ENCODE measurements around the gene GPBP1L1. TPM values are rescaled to one million over a fixed set of nuclear protein-coding genes. Genes with fewer than 3 reads are reported as not detected.
"Not testable (repeated sequence)": the region's sequence is repeated elsewhere in the genome, so short reads cannot be mapped to it uniquely, and the experiment has no call there.

The GPBP1L1 gene, protein sequence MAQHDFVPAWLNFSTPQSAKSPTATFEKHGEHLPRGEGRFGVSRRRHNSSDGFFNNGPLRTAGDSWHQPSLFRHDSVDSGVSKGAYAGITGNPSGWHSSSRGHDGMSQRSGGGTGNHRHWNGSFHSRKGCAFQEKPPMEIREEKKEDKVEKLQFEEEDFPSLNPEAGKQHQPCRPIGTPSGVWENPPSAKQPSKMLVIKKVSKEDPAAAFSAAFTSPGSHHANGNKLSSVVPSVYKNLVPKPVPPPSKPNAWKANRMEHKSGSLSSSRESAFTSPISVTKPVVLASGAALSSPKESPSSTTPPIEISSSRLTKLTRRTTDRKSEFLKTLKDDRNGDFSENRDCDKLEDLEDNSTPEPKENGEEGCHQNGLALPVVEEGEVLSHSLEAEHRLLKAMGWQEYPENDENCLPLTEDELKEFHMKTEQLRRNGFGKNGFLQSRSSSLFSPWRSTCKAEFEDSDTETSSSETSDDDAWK
- total RNA-seq (10 to 100 TPM; 50.9 to 84.3 (median 55.8) TPM), polyA plus RNA-seq (10 to 100 TPM; 21.9 to 41.7 TPM)

DNA sequence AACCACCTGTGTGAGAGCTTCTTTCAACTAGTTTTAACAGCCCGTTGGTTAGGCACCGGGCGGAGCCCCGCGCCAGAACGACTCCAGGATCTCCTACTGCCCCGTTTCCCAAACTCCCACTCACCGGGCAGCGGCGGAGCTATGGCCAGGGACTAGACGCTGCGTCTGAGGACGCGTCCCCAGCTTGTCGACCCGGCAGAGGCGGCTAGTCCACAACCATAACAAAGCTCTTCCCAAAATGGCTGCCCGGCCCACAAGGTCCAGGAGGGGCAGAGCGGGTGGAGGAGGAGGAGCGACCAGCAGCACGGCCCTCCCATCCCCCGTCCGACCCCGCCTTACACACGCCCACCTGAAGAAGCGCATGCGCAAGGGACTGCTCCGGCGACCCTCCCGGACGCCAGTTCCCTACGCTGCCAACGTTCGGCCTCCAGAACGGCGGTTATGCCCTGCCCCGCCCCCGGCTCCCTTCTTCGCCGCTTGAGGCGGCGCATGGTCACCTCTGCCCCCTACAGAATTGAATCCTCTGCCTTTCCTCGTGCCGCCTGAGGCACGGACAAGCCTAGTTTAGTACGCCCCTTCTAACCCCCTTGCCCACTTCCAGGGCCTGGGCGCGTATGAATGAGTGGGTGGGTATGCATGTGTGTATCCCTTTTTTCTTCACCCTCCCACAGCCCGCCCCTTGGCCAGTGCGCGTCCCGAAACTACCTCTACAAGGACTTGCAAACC is at the start of gene GPBP1L1:
Gene GPBP1L1, minus strand, starts transcription at position 246 of the 726 bp plus-strand sequence. CDS start 27,446 bp downstream, outside the sequence.
- peak; percentile 95 to 99 (median 98) for DNase-seq
- Histone ChIP-seq H3K27ac (peak within 1 kb of the TSS; percentile 90 to 98 (median 94)), H3K27me3 (no peaks in the 10 kb centered on the region), H3K36me3 (peaks cover 0 to 6% (median 0%) of the 10 kb centered on the region in 3 donors), H3K9me3 (no peaks in the 10 kb centered on the region), H3K4me3 (peak within 1 kb of the TSS; percentile 74 to 97 (median 89)), H3K4me1 (peaks cover 14 to 26% (median 17%) of the 10 kb centered on the region in 3 donors)
- intact Hi-C loops (cut with DNase I): no loop called here
- ATAC-seq: peak; percentile 83 to 92 (median 85)
- 0 to 1% methylated on average over 52 of the region's 52 CpGs for WGBS, 2 donors
- TF ChIP-seq, protein P1, sequence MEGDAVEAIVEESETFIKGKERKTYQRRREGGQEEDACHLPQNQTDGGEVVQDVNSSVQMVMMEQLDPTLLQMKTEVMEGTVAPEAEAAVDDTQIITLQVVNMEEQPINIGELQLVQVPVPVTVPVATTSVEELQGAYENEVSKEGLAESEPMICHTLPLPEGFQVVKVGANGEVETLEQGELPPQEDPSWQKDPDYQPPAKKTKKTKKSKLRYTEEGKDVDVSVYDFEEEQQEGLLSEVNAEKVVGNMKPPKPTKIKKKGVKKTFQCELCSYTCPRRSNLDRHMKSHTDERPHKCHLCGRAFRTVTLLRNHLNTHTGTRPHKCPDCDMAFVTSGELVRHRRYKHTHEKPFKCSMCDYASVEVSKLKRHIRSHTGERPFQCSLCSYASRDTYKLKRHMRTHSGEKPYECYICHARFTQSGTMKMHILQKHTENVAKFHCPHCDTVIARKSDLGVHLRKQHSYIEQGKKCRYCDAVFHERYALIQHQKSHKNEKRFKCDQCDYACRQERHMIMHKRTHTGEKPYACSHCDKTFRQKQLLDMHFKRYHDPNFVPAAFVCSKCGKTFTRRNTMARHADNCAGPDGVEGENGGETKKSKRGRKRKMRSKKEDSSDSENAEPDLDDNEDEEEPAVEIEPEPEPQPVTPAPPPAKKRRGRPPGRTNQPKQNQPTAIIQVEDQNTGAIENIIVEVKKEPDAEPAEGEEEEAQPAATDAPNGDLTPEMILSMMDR (IDR thresholded peaks at IDR 0.05): no peak
- no peak for FAIRE-seq

DNA sequence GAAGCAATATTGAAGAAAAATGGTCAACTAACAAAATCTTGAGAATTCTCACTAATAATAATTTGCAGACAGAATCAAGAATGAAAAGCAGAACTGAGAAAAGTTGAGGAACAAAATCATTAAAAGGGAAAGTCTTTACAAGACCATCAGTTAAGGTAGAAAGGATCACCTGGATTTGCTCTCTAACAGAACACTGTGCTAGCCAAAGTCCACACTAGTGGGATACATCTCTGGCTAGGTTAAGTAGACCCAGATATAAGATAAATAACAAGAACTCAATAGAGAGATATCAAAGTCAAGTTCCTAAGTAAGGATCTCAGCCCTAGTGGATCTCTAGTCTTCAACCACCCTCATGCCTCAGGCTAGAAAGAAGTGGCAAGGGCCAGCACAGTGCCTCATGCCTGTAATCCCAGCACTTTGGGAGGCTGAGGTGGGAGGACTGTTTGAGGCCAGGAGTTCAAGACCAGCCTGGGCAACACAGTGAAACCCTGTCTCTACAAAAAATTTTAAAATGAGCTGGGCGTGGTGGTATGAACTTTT is 44.5 kb upstream of the GPBP1L1 start:
- H3K27me3 ChIP-seq: no peaks in the 10 kb centered on the region
- intact Hi-C loops (cut with DNase I): no loop called here
- FAIRE-seq (no peak), DNase-seq (no peak), ATAC-seq (no peak)
- no peak overlapping the region for H3K27ac ChIP-seq
- no peaks in the 10 kb centered on the region for H3K36me3 ChIP-seq
- 93 to 97% methylated on average over 1 of the region's 1 CpG for WGBS, 2 donors
- no peak overlapping the region for H3K4me3 ChIP-seq
- H3K4me1 ChIP-seq: no peaks in the 10 kb centered on the region
- TF ChIP-seq, protein P1 (IDR thresholded peaks at IDR 0.05): no peak
- H3K9me3 ChIP-seq: no peaks in the 10 kb centered on the region

DNA sequence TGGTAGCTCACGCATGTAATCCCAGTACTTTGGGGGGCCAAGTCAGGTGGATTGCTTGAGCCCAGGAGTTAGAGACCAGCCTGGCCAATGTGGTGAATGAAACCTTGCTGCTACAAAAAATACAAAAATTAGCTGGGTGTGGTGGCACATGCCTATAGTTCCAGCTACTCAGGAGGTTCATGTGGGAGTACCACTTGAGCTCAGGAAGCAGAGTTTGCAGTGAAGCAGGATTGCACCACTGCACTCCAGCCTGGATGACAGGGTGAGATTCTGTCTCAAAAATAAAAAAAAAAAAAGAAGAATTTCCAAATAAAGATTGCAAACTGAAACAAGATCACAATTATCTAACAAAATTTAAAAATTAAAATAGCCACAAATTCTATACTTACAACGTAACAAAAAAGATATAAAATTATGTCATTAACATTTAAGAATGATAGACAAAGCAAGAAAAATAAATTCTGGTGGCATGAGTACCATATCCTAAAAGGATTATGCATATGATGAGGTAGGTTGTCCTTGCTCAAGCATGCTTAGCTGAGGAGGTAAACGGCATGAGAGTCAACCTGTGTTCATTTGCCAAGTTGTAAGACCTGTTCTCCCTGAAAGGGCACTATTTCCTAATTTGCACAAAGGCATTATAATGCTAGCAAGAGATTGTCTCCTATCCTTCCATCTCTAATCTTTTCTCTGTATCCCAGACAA is 43.9 kb upstream of the GPBP1L1 start:
- Histone ChIP-seq H3K27ac (no peak overlapping the region), H3K4me1 (no peaks in the 10 kb centered on the region), H3K9me3 (no peaks in the 10 kb centered on the region), H3K36me3 (no peaks in the 10 kb centered on the region), H3K27me3 (no peaks in the 10 kb centered on the region), H3K4me3 (no peak overlapping the region)
- ATAC-seq (peak in 2 of 4 donors; percentile 27 to 34), FAIRE-seq (no peak), DNase-seq (no peak)
- 65 to 66% methylated on average over 3 of the region's 3 CpGs for WGBS, 2 donors
- intact Hi-C loops (cut with DNase I): no loop called here
- TF ChIP-seq, protein P1 (IDR thresholded peaks at IDR 0.05): no peak

DNA sequence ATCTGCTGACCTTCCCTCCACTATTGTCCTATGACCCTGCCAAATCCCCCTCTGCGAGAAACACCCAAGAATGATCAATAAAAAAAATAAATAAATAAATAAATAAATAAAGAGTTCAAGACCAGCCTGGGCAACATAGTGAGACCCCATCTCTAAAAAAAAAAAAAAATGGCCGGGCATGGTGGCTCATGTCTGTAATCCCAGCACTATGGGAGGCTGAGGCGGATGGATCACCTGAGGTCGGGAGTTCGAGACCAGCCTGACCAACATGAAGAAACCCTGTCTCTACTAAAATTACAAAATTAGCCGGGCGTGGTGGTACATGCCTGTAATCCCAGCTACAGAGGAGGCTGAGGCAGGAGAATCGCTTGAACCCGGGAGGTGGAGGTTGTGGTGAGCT is 39.7 kb upstream of the GPBP1L1 start:
- H3K36me3 ChIP-seq; ATAC-seq; DNase-seq; H3K27me3 ChIP-seq; H3K27ac ChIP-seq; intact Hi-C loops (cut with DNase I); H3K4me3 ChIP-seq; H3K4me1 ChIP-seq; H3K9me3 ChIP-seq; FAIRE-seq: not testable (repeated sequence)
- 96 to 97% methylated on average over 9 of the region's 9 CpGs for WGBS, 2 donors

Measured in pancreas (tissue), 10 donors.